ENCODE measurements around the gene DMAC2L. TPM values are rescaled to one million over a fixed set of nuclear protein-coding genes. Genes with fewer than 3 reads are reported as not detected.

The DMAC2L gene
- total RNA-seq, 1 donor from 2014 or later = 19.6 TPM

DNA sequence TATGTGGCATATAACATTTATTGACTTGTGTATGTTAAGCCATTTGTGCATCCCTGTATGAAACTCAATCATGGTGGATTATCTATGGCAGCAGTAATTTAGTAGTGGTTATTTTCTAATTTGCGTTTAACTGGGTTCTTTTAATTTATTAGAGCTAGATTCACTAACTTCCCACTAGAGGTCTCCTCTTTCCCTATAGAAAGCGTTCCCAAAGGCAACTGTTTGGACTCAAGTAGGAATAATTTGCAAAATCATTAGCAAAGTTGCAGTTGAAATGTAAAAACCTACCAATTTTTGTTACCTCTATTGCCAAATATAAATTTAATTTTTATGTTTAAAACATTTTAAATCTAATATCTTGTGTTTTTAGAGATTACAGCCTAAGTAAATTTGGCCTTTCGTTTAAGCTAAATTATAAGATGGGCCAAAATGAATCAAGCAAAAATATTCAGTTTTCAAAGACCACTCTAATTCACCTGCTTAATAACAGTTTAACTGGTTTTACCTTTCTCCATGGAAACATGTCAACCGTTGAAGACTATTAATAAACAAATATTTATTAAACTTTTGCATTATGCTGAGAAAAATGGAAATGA is 6.0 kb downstream of the DMAC2L start:
- DNase-seq (no peak), ATAC-seq (no peak)
- Histone ChIP-seq H3K4me3 (no peak overlapping the region), H3K36me3 (peaks cover 8% of the 10 kb centered on the region), H3K27me3 (ENCODE audit: low read depth) (no peaks in the 10 kb centered on the region), H3K27ac (no peak overlapping the region), H3K9me3 (no peaks in the 10 kb centered on the region), H3K4me1 (peaks cover 26% of the 10 kb centered on the region)
- TF ChIP-seq, protein P1, sequence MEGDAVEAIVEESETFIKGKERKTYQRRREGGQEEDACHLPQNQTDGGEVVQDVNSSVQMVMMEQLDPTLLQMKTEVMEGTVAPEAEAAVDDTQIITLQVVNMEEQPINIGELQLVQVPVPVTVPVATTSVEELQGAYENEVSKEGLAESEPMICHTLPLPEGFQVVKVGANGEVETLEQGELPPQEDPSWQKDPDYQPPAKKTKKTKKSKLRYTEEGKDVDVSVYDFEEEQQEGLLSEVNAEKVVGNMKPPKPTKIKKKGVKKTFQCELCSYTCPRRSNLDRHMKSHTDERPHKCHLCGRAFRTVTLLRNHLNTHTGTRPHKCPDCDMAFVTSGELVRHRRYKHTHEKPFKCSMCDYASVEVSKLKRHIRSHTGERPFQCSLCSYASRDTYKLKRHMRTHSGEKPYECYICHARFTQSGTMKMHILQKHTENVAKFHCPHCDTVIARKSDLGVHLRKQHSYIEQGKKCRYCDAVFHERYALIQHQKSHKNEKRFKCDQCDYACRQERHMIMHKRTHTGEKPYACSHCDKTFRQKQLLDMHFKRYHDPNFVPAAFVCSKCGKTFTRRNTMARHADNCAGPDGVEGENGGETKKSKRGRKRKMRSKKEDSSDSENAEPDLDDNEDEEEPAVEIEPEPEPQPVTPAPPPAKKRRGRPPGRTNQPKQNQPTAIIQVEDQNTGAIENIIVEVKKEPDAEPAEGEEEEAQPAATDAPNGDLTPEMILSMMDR (IDR thresholded peaks at IDR 0.05) = peak; percentile 56
- intact Hi-C loops (cut with DNase I) = no loop called here

DNA sequence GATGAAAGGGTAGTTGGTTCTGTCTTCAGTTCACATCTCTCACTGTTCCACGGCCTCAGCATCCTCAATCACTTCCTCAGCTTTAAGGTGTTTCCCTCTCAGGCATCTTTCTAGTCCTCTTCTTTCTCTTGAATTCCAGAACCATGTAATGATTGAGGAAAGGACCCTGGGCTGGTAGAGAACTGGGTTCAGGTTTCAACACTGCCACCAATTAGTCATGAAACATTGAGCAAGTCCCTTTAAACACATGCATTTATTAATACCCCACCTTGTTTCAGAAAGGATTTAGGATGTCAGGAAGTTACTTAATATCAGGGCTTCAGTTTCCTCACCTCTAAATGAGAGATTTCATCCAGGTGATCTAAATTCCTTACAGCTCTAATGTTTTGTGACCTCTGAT is 7.2 kb downstream of the DMAC2L start:
- H3K27ac ChIP-seq = peak overlapping the region; percentile 4
- H3K4me1 ChIP-seq = peaks cover 22% of the 10 kb centered on the region
- ATAC-seq (no peak), DNase-seq (no peak)
- no peak overlapping the region for H3K4me3 ChIP-seq
- TF ChIP-seq, protein P1 (IDR thresholded peaks at IDR 0.05) = no peak
- no peaks in the 10 kb centered on the region for H3K9me3 ChIP-seq
- intact Hi-C loops (cut with DNase I) = no loop called here
- no peaks in the 10 kb centered on the region for H3K27me3 ChIP-seq (ENCODE audit: low read depth)
- H3K36me3 ChIP-seq = peaks cover 18% of the 10 kb centered on the region

DNA sequence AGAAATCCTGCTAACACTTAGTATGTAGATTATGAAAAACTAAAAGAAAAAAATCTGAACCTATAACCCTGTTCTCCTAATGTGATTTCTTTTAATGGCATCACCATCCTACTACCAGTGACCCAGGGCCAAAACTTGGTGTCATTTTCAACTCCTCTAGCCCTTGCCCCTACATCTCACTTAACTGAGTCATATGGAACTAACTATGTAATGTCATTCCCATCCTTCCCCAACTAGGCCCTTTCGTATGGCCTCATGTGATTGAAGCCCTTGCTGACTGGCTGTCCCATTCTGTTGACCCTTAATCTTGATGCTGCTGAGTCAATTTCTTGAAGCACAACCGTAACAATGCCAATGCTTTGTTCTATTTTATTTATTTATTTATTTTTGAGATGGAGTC is 7.6 kb downstream of the DMAC2L start:
- Histone ChIP-seq H3K36me3 (peaks cover 22% of the 10 kb centered on the region), H3K27me3 (ENCODE audit: low read depth) (no peaks in the 10 kb centered on the region), H3K27ac (peak overlapping the region; percentile 4), H3K4me3 (no peak overlapping the region), H3K9me3 (no peaks in the 10 kb centered on the region), H3K4me1 (peaks cover 22% of the 10 kb centered on the region)
- ATAC-seq (no peak), DNase-seq (no peak)
- TF ChIP-seq, protein P1 (IDR thresholded peaks at IDR 0.05) = no peak
- intact Hi-C loops (cut with DNase I) = loop anchor here (10.0 kb wide), 1 partner anchor 205 kb away; no protein-coding TSS in a partner anchor

DNA sequence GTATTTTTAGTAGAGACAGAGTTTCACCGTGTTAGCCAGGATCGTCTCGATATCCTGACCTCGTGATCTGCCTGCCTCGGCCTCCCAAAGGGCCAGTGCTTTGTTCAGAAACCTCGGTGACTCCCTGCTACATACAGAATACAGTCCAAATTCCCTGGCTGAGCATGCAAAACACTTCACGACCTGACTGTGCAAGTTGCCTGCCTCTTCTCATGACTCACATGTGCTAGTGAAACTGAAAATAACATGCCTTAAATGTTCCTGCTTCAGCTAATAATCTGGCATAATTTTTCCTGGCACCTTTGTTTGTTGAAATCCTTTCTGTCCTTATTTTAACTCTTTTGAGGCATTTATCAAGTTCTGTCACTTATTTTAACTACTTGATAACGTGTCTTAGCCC is 8.2 kb downstream of the DMAC2L start:
- H3K9me3 ChIP-seq = no peaks in the 10 kb centered on the region
- H3K27ac ChIP-seq = peak overlapping the region; percentile 44
- peaks cover 25% of the 10 kb centered on the region for H3K36me3 ChIP-seq
- no peaks in the 10 kb centered on the region for H3K27me3 ChIP-seq (ENCODE audit: low read depth)
- DNase-seq (no peak), ATAC-seq (peak; percentile 44 to 52)
- TF ChIP-seq, protein P1 (IDR thresholded peaks at IDR 0.05) = no peak
- H3K4me1 ChIP-seq = peaks cover 22% of the 10 kb centered on the region
- H3K4me3 ChIP-seq = no peak overlapping the region
- intact Hi-C loops (cut with DNase I) = loop anchor here (10.0 kb wide), 1 partner anchor 205 kb away; no protein-coding TSS in a partner anchor

DNA sequence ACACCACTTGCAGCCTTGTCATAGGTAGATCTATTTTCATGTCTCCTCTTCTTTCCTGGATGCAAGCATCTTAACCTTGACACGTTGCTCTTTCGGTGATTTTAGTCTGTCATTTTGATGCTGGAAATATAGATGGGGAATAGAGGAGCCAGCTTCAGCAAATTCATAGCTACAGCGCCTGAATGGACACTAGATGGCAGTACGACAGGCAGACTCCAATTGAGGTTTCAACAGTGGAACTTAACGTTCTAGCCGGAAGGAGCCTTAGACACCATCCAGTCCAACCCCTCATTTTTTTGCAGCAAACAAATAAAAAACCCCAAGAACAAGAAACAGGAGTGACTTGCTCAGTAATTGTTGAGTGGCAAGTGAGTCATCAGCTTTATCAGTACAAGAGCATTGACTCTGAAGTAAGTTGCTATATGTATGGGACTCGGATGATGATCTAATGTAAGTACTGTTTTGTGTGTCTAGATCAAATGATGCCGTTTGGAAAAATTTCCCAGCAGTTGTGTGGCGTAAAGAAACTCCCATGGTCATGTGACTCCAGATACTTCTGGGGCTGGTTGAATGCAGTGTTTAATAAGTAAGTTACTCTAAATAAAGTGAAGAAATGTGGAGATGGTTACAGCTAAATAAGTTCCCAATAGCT is 9.0 kb downstream of the DMAC2L start:
- no peak for DNase-seq
- intact Hi-C loops (cut with DNase I) = loop anchor here (10.0 kb wide), 1 partner anchor 204 kb away; no protein-coding TSS in a partner anchor
- H3K4me3 ChIP-seq = peak overlapping the region; percentile 24
- H3K27ac ChIP-seq = peak overlapping the region; percentile 63
- TF ChIP-seq, protein P1 (IDR thresholded peaks at IDR 0.05) = peak; percentile 85
- H3K4me1 ChIP-seq = peaks cover 22% of the 10 kb centered on the region
- peak; percentile 96 to 98 for ATAC-seq
- H3K36me3 ChIP-seq = peaks cover 32% of the 10 kb centered on the region
- no peaks in the 10 kb centered on the region for H3K9me3 ChIP-seq
- H3K27me3 ChIP-seq (ENCODE audit: low read depth) = no peaks in the 10 kb centered on the region
